Activated CD4-positive, alpha-beta T cell treated with anti-CD3 and anti-CD28 coated beads, Interleukin-2, amount 50 U/mL, for 24 hours (primary cell): ENCODE data around the gene LGALS3.
"Not testable (repeated sequence)": the region's sequence is repeated elsewhere in the genome, so short reads cannot be mapped to it uniquely, and the experiment has no call there.

Source experiments
- DNase-seq, 2 donors: peaks; one replicate each; pipeline ENCODE4 v3.0.0-alpha.2; 2020; ENCODE audit warnings: low read depth in 1 of 2, low spot score in 1 of 2

The LGALS3 gene

GRCh38 chr14:55129086-55129427 is at the start of gene LGALS3:
LGALS3 (plus strand) TSS chr14:55129252; CDS start chr14:55137374, 8,122 bp downstream.
- no peak for DNase-seq

DNA sequence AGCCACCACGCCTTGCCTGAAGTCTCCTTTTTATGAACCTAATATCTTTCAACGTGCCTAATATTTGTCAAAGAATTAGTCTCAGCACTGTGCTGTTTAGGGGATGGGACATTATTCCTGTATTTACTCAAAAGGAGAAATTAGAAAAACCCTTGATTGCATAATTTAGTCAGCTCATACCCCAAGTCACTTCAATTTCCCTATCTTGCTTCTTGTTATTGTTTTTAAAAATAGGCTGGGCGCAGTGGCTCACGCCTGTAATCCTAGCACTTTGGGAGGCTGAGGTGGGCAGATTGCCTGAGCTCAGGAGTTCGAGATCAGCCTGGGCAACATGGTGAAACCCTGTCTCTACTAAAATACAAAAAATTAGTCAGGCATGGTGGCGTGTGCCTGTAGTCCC is 49.1 kb upstream of the LGALS3 start:
- not testable (repeated sequence) for DNase-seq

- no peak for DNase-seq
These were observed 44.5 kb upstream of the LGALS3 start for GRCh38 chr14:55084401-55085059.

- DNase-seq = no peak
These were observed 43.9 kb upstream of the LGALS3 start for GRCh38 chr14:55085060-55085660.

DNA sequence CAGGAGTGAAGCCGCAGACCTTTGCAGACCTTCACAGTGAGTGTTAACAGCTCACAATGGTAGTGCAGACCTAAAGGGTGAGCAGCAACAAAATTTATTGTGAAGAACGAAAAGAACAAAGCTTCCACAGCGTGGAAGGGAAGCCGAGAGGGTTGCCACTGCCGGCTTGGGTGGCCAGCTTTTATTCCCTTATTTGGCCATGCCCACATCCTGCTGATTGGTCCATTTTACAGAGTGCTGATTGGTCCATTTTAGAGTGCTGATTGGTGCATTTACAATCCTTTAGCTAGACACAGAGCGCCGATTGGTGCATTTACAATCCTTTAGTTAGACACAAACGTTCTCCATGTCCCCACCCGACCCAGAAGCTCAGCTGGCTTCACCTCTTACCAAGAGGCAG is 42.1 kb upstream of the LGALS3 start:
- DNase-seq = no peak

- no peak for DNase-seq
These were observed 40.7 kb upstream of the LGALS3 start for GRCh38 chr14:55088356-55088755.

- DNase-seq = no peak
These were observed 36.7 kb upstream of the LGALS3 start for GRCh38 chr14:55092341-55092740.

DNA sequence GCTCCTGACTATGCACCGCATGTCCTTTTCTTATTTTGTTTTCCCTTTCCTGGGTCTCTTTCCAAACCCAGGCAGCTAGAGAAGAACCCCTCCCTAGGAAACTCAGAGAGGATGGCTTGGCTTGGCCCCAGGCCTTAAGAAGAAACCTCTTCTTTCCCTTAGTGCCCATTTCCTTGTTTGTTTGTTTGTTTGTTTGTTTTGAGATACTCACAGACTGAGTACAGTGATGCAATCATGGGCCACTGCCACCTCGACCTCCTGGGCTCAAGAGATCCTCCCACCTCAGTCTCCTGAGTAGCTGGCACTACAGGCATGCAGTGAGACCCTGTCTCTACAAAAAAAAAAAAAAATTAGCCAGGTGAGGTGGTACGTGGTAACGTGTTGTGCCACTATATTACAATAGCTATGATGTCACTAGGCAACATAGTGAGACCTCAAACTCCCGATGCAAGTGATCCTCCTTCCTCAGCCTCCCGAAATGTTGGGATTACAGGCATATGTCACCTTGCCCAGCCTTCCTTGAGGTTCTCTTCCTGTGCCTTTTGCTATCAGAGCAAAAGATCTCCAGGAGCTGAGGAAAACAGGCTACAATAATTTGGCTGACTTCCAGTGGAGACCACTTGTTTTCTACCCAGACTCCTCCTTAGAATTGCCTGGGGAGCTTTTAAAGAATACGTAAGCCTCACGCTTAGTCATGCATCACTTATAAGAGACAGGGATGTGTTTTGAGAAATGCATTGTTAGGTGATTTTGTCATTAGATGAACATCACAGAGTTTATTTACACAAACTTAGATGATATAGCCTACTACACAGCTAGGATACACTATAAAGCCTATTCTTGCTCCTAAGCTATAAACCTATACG is 34.5 kb upstream of the LGALS3 start:
- no peak for DNase-seq

DNA sequence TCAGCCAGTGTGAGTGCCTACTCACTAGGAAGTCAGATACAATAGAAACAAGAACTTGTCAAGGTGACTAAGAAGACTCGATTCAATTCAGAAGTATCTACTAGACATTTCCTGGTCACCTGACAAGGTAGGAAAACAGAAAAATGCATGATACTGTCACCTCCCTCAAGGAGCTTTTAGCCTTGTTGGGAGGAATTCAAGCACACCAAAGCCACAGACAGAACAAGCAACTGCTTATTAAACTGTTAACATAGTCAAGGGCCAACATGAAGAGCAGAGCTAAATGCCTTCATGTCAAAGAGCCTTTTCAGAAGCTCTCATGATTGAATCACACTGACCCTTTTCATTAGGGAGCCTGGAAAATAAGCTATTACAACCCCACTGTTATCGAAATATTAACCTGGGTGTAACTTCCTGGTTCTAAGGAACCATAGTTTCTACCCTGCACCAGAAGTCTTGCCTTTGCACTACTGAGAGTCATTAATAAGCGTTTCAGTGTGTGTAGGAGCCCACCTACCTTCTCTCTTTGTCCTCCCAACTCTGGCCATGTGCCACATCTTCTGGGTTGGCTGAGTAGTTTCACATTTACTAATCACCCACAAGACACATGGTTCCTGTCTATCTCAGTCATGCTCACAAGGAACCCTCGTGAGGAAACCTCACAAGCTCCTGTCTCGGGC is 31.0 kb upstream of the LGALS3 start:
- peak in 1 of 2 donors; percentile 53 for DNase-seq

- DNase-seq = no peak
These were observed 30.5 kb upstream of the LGALS3 start for GRCh38 chr14:55098561-55098898.

GRCh38 chr14:55099756-55100155 is 29.3 kb upstream of the LGALS3 start:
- no peak for DNase-seq

DNA sequence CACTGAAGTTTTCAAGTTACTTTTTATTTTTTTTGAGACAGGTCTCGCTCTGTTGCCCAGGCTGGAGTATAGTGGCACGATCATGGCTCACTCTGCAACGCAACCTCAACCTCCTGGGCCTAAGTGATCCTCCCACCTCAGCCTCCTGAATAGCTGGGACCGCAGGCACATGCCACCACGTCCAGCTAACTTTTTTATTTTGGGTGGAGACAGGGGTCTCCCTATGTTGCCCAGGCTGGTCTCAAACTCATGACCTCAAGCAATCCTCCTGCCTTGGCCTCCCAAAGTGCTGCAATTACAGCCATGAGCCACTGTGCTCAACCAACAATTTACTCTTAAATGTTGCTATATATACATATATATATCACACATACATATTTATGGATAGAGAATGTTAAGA is 27.4 kb upstream of the LGALS3 start:
- no peak for DNase-seq

DNA sequence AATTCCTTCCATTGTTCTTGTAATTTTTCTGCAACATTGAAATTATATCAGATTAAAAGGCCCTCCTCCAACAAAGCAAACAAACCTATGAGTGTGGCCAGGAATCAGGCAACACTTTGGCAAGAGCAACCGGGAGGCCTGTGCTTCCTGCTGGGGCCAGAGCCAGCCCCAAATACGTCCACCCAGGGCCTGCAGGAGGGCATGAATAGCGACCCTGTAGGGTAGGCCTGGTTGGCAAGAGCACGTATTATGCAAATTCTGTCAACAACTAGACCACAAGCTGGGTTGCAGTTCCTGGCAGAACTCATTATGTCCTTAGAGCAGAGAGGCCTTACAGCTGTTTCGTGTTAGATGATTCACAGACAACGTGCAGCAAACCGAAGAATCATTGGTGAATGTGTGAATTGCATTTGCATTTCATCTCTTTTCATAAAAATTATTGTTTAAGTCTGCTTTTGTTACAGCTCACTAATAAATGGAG is 26.9 kb upstream of the LGALS3 start:
- peak in 1 of 2 donors; percentile 33 for DNase-seq

DNA sequence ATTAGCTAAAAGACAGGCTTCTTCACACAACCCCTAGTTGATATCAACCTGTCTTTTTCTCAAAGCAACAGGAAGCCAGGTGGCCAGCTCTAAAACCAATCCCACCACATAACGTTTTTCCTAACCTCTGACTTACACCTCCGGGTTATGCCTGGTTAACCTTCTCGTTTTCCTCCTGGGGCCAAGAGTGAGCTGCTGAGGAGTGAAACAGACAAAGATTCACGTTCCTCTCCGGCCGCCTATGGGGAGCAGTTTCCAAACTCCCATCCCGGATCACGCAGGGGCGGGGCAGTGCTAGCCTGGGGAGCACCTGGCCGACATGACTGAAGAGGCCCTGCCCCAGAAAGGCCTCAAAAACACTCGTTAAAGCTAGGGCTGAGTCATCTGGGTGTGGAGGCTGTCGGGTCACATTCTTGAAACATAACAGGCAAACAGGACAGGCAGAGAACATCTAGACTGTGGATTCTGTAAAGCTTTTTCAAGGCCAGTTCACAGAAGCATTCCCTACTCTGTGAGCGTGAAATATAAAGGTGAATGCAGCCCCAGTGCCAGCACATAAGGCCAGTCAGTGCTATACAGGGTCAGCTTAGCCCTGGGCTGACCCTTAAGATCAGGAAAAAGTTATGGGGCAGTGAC is 25.9 kb upstream of the LGALS3 start:
- DNase-seq = peak in 1 of 2 donors; percentile 25

- DNase-seq = no peak
These were observed 24.8 kb upstream of the LGALS3 start for GRCh38 chr14:55103971-55104954.

- DNase-seq = no peak
These were observed 23.1 kb upstream of the LGALS3 start for GRCh38 chr14:55105991-55106390.

- DNase-seq = no peak
These were observed 21.1 kb upstream of the LGALS3 start for GRCh38 chr14:55107766-55108554.

- DNase-seq = no peak
These were observed 19.2 kb upstream of the LGALS3 start for GRCh38 chr14:55109836-55110235.

DNA sequence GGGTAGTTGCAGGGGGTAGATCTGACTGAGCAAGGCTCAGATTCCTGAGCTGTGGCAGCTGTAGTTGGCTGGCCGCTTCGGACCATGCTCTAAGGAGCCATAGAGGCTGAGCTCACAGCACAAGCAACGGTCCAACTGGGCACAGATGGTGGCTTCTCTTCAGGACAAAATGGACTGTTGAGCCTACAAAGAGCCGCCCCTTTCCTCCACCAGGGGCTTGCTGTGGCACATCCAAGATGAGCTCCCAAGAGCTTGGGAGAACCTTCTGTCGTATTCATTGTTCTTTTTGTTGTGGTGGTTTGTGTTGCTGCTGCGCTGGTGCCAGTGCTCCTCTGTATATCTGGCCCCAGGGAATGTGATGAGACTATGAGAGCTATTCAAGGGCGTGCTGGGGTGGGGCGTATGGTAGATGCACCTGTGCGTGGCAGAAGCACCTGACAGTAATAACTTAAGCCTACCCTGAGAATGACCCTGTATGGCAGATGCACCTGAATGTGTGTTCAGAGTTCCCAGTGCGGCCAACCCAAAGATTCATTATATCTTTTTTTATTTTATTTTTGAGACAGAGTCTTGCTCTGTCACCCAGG is 17.8 kb upstream of the LGALS3 start:
- DNase-seq = no peak
